ENCODE results near the gene FAM171A2. TPM values are rescaled to one million over a fixed set of nuclear protein-coding genes. Genes with fewer than 3 reads are reported as not detected.

The FAM171A2 gene
- total and polyA plus RNA-seq, 2 of the 4 experiments (the other 2 are of a cell fraction): 3.2 to 5.9 TPM

DNA sequence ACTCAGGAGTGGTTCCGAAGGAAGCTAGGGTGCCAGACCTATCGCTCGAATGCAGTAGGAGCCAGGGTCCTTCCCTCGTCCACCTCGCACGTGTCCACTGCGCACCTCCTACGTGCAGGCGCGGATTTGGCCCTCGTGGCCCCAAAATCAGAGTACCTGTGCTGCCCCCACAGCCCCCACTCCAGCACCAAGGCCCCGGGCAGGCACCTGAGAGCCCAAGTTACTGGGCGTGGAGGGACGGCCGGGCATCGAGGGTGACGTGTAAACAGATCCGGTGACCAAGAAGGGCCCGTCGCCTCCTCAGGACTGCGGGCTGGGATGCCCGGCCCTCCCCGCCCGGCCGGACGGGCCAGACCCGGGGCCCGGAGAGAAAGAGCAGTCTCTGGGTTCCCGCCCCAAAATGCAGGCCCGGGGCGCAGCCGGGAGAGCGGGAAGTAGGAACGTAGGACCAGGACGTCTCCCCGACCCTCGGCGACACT lies 39.5 kb downstream of the FAM171A2 start:
- Histone ChIP-seq H4K8ac (ENCODE audit: low read depth in 2 of 2, low read length in 2 of 2) (peak overlapping the region in 1 of 2 experiments; percentile 51; a peak in 1 of 4 replicates), H4K20me1 (ENCODE audit: insufficient read depth, low read length) (peaks cover 7% of the 10 kb centered on the region), H2BK120ac (ENCODE audit: low read depth, low read length) (no peak overlapping the region), H3K18ac (ENCODE audit: low read depth, low read length) (no peak overlapping the region), H3K9ac (ENCODE audit: low read depth, low read length) (peak overlapping the region; percentile 70), H2BK15ac (ENCODE audit: low read depth, low read length) (no peak overlapping the region), H3K4me1 (ENCODE audit: control insufficient read depth, insufficient read depth, low read length) (peaks cover 9% of the 10 kb centered on the region), H2BK5ac (ENCODE audit: low read depth, low read length, poor library complexity, severe bottlenecking) (peak overlapping the region; percentile 47), H2AFZ (replicated peaks; ENCODE audit: low read length, poor library complexity) (peak overlapping the region; percentile 97), H3K9me1 (ENCODE audit: insufficient read depth, low read length) (peaks cover 11% of the 10 kb centered on the region), H2AK9ac (replicated peaks; ENCODE audit: low read depth, low read length, poor library complexity) (peak overlapping the region; percentile 98), H3K56ac (ENCODE audit: extremely low read depth, insufficient read depth, low read length) (peak overlapping the region; percentile 32; the same call in 1 of the 2 replicates), H3K36me3 (ENCODE audit: control insufficient read depth, insufficient read depth, low read length) (peaks cover 24% of the 10 kb centered on the region), H2BK20ac (ENCODE audit: low read depth, low read length) (no peak overlapping the region), H3K9me3 (ENCODE audit: control insufficient read depth, insufficient read depth, low read length) (no peaks in the 10 kb centered on the region), H3K4me2 (ENCODE audit: low read depth, low read length) (peak overlapping the region; percentile 96), H3K4me3 (ENCODE audit: insufficient read depth, low read depth, low read length) (peak overlapping the region; percentile 88), H3K27ac (ENCODE audit: insufficient read depth, low read length) (peak overlapping the region; percentile 38; the same call in 1 of the 2 replicates), H4K91ac (ENCODE audit: insufficient read depth, low read depth, low read length) (no peak overlapping the region; the same call in 1 of the 2 replicates), H2AK5ac (ENCODE audit: low read depth, low read length) (peak overlapping the region; percentile 84), H3K79me1 (ENCODE audit: low read depth in 1 of 2, low read length in 2 of 2) (peaks cover 5 to 19% of the 10 kb centered on the region in 2 experiments; a peak in 3 of 4 replicates), H4K5ac (ENCODE audit: low read depth, low read length) (no peak overlapping the region), H3K4ac (ENCODE audit: low read depth, low read length) (no peak overlapping the region; the same call in 1 of the 2 replicates), H3K27me3 (ENCODE audit: control insufficient read depth, insufficient read depth, low read length) (no peaks in the 10 kb centered on the region), H3K23ac (ENCODE audit: low read depth, low read length) (peak overlapping the region; percentile 85; the same call in 1 of the 2 replicates), H3K14ac (replicated peaks; ENCODE audit: low read depth, low read length) (peak overlapping the region; percentile 15; the same call in 1 of the 2 replicates)
- intact Hi-C loops (cut with micrococcal nuclease) (loop anchor here (1.0 kb wide), 1 partner anchor 102 kb away; no protein-coding TSS in a partner anchor), dilution Hi-C loops (cut with HindIII; ENCODE audit: low sequenced_read_pairs, unreplicated experiment) (no loop called here), in situ Hi-C loops (cut with MboI; ENCODE audit: low sequenced_read_pairs) (no loop called here)
- ATAC-seq (ENCODE audit: low read depth): peak; percentile 5
- ChIA-PET POLR2A (ENCODE audit: unreplicated experiment) (no interaction called here), CTCF (no interaction called here)
- TF ChIP-seq, protein P1, sequence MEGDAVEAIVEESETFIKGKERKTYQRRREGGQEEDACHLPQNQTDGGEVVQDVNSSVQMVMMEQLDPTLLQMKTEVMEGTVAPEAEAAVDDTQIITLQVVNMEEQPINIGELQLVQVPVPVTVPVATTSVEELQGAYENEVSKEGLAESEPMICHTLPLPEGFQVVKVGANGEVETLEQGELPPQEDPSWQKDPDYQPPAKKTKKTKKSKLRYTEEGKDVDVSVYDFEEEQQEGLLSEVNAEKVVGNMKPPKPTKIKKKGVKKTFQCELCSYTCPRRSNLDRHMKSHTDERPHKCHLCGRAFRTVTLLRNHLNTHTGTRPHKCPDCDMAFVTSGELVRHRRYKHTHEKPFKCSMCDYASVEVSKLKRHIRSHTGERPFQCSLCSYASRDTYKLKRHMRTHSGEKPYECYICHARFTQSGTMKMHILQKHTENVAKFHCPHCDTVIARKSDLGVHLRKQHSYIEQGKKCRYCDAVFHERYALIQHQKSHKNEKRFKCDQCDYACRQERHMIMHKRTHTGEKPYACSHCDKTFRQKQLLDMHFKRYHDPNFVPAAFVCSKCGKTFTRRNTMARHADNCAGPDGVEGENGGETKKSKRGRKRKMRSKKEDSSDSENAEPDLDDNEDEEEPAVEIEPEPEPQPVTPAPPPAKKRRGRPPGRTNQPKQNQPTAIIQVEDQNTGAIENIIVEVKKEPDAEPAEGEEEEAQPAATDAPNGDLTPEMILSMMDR (conservative IDR thresholded peaks at IDR 0.05; ENCODE audit: low read depth, low read length): no peak
- TF ChIP-seq MAFK (IDR thresholded peaks at IDR 0.05; ENCODE audit: low read depth, low read length): no peak
- TF ChIP-seq BHLHE40 (IDR thresholded peaks at IDR 0.05; ENCODE audit: low read depth, low read length): no peak
- TF ChIP-seq NFE2L2 (IDR thresholded peaks at IDR 0.05; ENCODE audit: low read depth, low read length): no peak
- no peak for TF ChIP-seq RCOR1 (IDR thresholded peaks at IDR 0.05; ENCODE audit: insufficient replicate concordance, low read length)
- TF ChIP-seq FOS (IDR thresholded peaks at IDR 0.05; ENCODE audit: low read depth, low read length): no peak
- no peak for TF ChIP-seq RAD21 (IDR thresholded peaks at IDR 0.05; ENCODE audit: low read length)
- TF ChIP-seq MXI1 (IDR thresholded peaks at IDR 0.05; ENCODE audit: borderline replicate concordance, low read depth, low read length): no peak
- no peak for TF ChIP-seq POLR2A (IDR thresholded peaks at IDR 0.05; ENCODE audit: low read depth, low read length)
- TF ChIP-seq RFX5 (IDR thresholded peaks at IDR 0.05; ENCODE audit: low read depth, low read length): no peak
- no peak for TF ChIP-seq ELK1 (IDR thresholded peaks at IDR 0.05; ENCODE audit: borderline replicate concordance, low read depth, low read length)
- TF ChIP-seq CEBPB (IDR thresholded peaks at IDR 0.05; ENCODE audit: low read depth, low read length): no peak
- TF ChIP-seq SMC3 (IDR thresholded peaks at IDR 0.05; ENCODE audit: low read depth, low read length): no peak
- no peak for TF ChIP-seq USF2 (IDR thresholded peaks at IDR 0.05; ENCODE audit: low read depth, low read length)
- no peak for TF ChIP-seq MAZ (IDR thresholded peaks at IDR 0.05; ENCODE audit: borderline replicate concordance, low read depth, low read length)
- no peak for TF ChIP-seq CHD1 (IDR thresholded peaks at IDR 0.05; ENCODE audit: low read depth, low read length)
- no TSS peak for BruUV-seq (replicated peaks)
- WGBS, 2 experiments (ENCODE audit: extremely low coverage in 2 of 2, insufficient read length in 1 of 2): 4% methylated on average over 12 of the region's 38 CpGs; no CpG with 5 or more reads in 1 of the 2 experiments
- DNase-seq: no peak

All from IMR-90 (cell line).